DOHH2 (cell line): ENCODE data around the gene GPX7.

Experiments used
- H3F3A ChIP-seq: fragments of 200-600 bp; sonication (generic), shearing (Covaris generic); 2 replicates; pipeline ENCODE4 v1.6.0; 2016; ENCODE audit warnings: antibody characterized with exemption, mild to moderate bottlenecking; ENCODE audit not compliant: control insufficient read depth, insufficient read depth
- H3K27ac ChIP-seq: fragments of 200-600 bp; sonication (generic); 2 replicates; pipeline ENCODE4 v1.5.1; 2014; ENCODE audit warnings: low read depth, mild to moderate bottlenecking, low read length, moderate library complexity
- H3K27me3 ChIP-seq: fragments of 200-600 bp; sonication (generic); 2 replicates; pipeline ENCODE4 v1.6.1; 2014; ENCODE audit warnings: mild to moderate bottlenecking, low read length, mixed read lengths; ENCODE audit not compliant: control insufficient read depth
- H3K36me3 ChIP-seq: fragments of 200-600 bp; sonication (generic); 2 replicates; pipeline ENCODE4 v1.6.1; 2014; ENCODE audit warnings: mild to moderate bottlenecking, low read length, moderate library complexity, mixed read lengths; ENCODE audit not compliant: control insufficient read depth
- H3K4me1 ChIP-seq: fragments of 200-600 bp; sonication (generic); 2 replicates; pipeline ENCODE4 v1.6.1; 2014; ENCODE audit warnings: mild to moderate bottlenecking, low read length, mixed read lengths; ENCODE audit not compliant: control insufficient read depth
- H3K4me2 ChIP-seq: fragments of 200-600 bp; sonication (generic); 2 replicates; pipeline ENCODE4 v1.6.0; 2014; ENCODE audit warnings: mild to moderate bottlenecking, low read length, moderate library complexity
- H3K4me3 ChIP-seq: fragments of 200-600 bp; sonication (generic); 2 replicates; pipeline ENCODE4 v1.5.1; 2014; ENCODE audit warnings: mild to moderate bottlenecking, low read length, mixed read lengths
- H3K79me2 ChIP-seq: fragments of 200-600 bp; sonication (generic); 2 replicates; pipeline ENCODE4 v1.6.1; 2014; ENCODE audit warnings: mild to moderate bottlenecking, low read length, mixed read lengths; ENCODE audit not compliant: control insufficient read depth
- H3K9me2 ChIP-seq: fragments of 200-600 bp; sonication (generic); replicated peaks from 2 replicates; pipeline ENCODE4 v1.6.1; 2014; ENCODE audit warnings: mild to moderate bottlenecking, low read length, mixed read lengths; ENCODE audit not compliant: control insufficient read depth
- H3K9me3 ChIP-seq: fragments of 200-600 bp; sonication (generic); 2 replicates; pipeline ENCODE4 v1.6.1; 2014; ENCODE audit warnings: antibody characterized with exemption, low read length, mixed read lengths; ENCODE audit not compliant: control insufficient read depth, insufficient read depth
- H4K20me1 ChIP-seq: fragments of 200-600 bp; sonication (generic); 2 replicates; pipeline ENCODE4 v1.6.0; 2014; ENCODE audit warnings: low read depth, mild to moderate bottlenecking, antibody characterized with exemption, low read length, moderate library complexity; ENCODE audit not compliant: control insufficient read depth, insufficient read depth
- EZH2phosphoT487 ChIP-seq: fragments of 200-600 bp; sonication (generic); IDR thresholded peaks from 2 replicates; pipeline ENCODE4 v1.6.1; 2017; ENCODE audit warnings: borderline replicate concordance, mild to moderate bottlenecking, antibody characterized with exemption, low read length, moderate library complexity, mixed read lengths
- TF ChIP-seq, protein P1 (sequence below): fragments of 200-600 bp; sonication (generic); IDR thresholded peaks from one replicate; pipeline ENCODE4 v1.5.1; 2014; ENCODE audit warnings: antibody characterized with exemption, mild to moderate bottlenecking, low read depth, low read length; ENCODE audit not compliant: poor library complexity, severe bottlenecking

The GPX7 gene

DNA sequence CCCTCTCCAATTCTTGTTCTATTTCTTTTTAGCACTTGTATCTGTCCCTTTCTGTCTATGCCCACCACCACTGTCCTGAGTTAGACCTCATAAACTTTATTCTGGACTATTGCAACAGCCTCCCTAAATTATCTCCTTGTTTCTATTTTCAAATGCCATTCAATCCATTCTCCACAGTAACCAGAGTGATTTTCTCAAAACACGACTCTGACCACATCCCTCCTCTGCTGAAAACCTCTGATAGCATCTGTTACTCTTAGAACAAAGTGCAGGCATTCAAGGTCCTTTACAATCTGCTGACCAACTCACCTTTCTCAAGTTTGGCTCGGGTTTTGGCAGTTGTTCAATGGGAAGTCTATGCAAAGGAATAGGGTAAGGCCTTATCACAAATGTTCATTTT lies 22.8 kb upstream of the GPX7 start:
- no peaks in the 10 kb centered on the region for H3K4me1 ChIP-seq
- H3K9me2 ChIP-seq = no peaks in the 10 kb centered on the region
- H3K9me3 ChIP-seq = no peaks in the 10 kb centered on the region
- no peak overlapping the region for H3K27ac ChIP-seq
- no peaks in the 10 kb centered on the region for H3F3A ChIP-seq
- no peaks in the 10 kb centered on the region for H3K79me2 ChIP-seq
- H3K27me3 ChIP-seq = no peaks in the 10 kb centered on the region
- H3K4me3 ChIP-seq = no peak overlapping the region
- no peak for TF ChIP-seq EZH2phosphoT487
- TF ChIP-seq, protein P1, sequence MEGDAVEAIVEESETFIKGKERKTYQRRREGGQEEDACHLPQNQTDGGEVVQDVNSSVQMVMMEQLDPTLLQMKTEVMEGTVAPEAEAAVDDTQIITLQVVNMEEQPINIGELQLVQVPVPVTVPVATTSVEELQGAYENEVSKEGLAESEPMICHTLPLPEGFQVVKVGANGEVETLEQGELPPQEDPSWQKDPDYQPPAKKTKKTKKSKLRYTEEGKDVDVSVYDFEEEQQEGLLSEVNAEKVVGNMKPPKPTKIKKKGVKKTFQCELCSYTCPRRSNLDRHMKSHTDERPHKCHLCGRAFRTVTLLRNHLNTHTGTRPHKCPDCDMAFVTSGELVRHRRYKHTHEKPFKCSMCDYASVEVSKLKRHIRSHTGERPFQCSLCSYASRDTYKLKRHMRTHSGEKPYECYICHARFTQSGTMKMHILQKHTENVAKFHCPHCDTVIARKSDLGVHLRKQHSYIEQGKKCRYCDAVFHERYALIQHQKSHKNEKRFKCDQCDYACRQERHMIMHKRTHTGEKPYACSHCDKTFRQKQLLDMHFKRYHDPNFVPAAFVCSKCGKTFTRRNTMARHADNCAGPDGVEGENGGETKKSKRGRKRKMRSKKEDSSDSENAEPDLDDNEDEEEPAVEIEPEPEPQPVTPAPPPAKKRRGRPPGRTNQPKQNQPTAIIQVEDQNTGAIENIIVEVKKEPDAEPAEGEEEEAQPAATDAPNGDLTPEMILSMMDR = no peak
- H3K4me2 ChIP-seq = no peak overlapping the region
- no peaks in the 10 kb centered on the region for H3K36me3 ChIP-seq
- H4K20me1 ChIP-seq = no peaks in the 10 kb centered on the region

DNA sequence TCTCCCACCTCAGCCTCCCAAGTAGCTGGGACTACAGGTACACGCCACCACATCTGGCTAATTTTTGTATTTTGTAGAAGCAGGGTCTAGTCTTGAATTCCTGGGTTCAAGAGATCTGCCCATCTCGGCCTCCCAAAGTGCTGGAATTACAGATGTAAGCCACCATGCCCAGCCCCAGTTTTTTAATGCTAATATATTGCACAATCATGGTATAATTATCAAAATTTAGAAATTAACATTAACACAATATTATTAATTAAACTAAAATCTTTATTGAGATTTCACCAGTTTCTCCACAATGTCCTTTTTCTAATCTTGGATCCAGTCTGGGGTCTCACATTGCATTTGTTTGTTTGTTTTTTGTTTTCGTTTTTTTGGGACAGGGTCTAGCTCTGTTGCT lies 21.9 kb upstream of the GPX7 start:
- Histone ChIP-seq H3K4me3 (no peak overlapping the region), H3K9me3 (no peaks in the 10 kb centered on the region), H3K36me3 (no peaks in the 10 kb centered on the region), H3F3A (no peaks in the 10 kb centered on the region), H4K20me1 (no peaks in the 10 kb centered on the region), H3K27me3 (no peaks in the 10 kb centered on the region), H3K79me2 (no peaks in the 10 kb centered on the region), H3K9me2 (no peaks in the 10 kb centered on the region), H3K27ac (no peak overlapping the region), H3K4me1 (no peaks in the 10 kb centered on the region), H3K4me2 (no peak overlapping the region)
- TF ChIP-seq EZH2phosphoT487 = no peak
- TF ChIP-seq, protein P1 = no peak

DNA sequence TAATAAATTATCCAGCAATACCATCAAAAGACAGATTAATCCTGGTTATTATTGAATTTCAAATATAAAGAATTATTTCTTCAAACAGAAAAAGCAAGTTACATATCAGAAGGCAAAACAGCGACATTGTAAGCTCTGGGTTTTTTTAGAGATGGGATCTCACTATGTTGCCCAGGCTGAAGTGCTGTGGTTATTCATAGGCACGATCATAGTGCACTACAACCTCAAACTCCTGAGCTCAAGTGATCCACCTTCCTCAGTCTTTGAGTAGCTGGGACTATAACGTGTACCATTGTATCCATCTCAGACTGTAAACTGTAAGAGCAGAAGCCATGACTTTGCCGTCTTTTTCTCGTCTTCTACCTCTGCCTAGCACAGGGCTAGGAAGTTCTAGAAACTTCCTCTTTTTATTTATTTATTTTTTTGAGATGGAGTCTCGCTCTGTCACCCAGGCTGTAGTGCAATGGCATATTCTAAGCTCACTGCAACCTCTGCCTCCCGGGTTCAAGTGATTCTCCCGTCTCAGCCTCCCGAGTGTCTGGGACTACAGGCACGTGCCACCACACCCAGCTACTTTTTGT lies 20.0 kb upstream of the GPX7 start:
- TF ChIP-seq, protein P1 = no peak
- TF ChIP-seq EZH2phosphoT487 = no peak
- Histone ChIP-seq H3K9me3 (no peaks in the 10 kb centered on the region), H3K27ac (no peak overlapping the region), H3K9me2 (no peaks in the 10 kb centered on the region), H3K4me2 (no peak overlapping the region), H4K20me1 (no peaks in the 10 kb centered on the region), H3K4me1 (no peaks in the 10 kb centered on the region), H3K36me3 (no peaks in the 10 kb centered on the region), H3F3A (no peaks in the 10 kb centered on the region), H3K4me3 (no peak overlapping the region), H3K27me3 (no peaks in the 10 kb centered on the region), H3K79me2 (no peaks in the 10 kb centered on the region)
